ENCODE measurements around the gene MRPL12.

Gene MRPL12

DNA sequence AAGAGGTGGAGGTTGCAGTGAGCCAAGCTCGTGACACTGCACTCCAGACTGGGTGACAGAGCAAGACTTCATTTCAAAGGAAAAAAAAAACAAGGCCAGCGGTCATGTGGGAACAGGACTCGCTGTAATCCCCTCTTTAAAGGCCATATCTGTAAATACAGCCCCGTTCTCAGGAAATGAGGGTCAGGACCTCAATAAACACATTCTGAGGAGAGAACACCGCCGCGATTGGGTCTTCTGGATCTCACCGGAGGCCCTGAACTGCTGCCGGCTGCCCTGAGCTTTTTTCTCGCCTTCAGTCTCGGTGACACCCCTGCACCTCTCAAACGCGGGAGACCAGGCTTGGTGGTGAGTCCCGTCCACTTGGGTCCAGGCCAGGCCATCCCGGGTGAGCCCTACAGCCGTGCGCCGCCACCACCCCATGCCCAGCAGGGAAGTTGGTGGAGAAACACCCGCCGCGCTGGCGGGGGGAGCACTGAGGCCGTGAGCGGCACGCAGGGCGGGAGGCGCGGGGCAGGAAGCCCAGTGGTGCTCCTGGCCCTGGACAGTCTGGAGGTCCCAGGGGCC is 37.3 kb downstream of the MRPL12 start:
- DNase-seq (ENCODE audit: low spot score): no peak

- no peak for DNase-seq (ENCODE audit: low spot score)
Observed at GRCh38 chr17:81741049-81741593, 38.0 kb downstream of the MRPL12 start.

GRCh38 chr17:81741594-81742452 is 38.7 kb downstream of the MRPL12 start:
- DNase-seq (ENCODE audit: low spot score): no peak

All from GM03348 (cell line).